HG03108 (cell line): Measurements from ENCODE around the gene P2RY8.
A peak's percentile ranks its signal among the peaks of the same experiment; 100 is the strongest.
"Not testable (repeated sequence)": the region's sequence is repeated elsewhere in the genome, so short reads cannot be mapped to it uniquely, and the experiment has no call there.

Experiments used
- ATAC-seq: cut with Tn5 transposase; IDR thresholded peaks from one replicate; pipeline ENCODE4 v1.9.1; 2021; ENCODE audit warnings: moderate library complexity; ENCODE audit not compliant: unreplicated experiment

P2RY8 gene

DNA sequence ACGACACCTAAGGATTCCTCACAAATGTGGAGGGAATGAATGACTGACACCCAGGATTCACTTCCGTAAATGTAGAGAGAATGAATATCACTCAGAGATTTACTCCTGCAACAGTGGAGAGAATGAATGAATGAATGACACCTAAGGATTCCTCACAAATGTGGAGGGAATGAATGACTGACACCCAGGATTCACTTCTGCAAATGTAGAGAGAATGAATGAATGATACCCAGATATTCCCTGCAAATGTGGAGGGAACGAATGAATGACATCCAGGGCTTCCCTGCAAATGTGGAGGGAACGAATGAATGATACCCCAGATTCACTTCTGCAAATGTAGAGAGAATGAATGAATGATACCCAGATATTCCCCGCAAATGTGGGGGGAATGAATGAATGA, 47.6 kb downstream of the P2RY8 start:
- not testable (repeated sequence) for ATAC-seq

- ATAC-seq = no peak
These were observed 48.2 kb downstream of the P2RY8 start for GRCh38 chrX:1488745-1489144.

DNA sequence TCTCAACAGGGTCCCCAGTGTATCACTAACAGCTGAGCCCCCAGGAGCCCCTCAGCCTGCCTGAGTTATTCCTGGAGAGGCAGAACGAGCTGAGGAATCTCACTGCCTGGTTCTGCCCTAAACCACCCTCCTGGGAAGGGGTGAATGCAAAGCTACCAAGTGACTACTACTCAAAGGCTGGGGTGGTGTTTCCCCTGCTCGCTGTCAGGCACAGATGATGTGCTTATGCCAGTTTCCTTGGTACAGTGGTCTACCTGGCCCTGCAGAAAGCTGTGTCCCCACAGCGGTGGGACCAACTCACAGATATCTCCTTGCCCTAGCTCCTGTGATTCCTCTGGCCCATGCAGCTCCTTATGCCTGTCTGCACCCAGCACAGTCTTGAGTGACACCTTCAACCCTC, 48.8 kb downstream of the P2RY8 start:
- no peak for ATAC-seq

GRCh38 chrX:1487401-1487800, 49.6 kb downstream of the P2RY8 start:
- ATAC-seq = no peak

DNA sequence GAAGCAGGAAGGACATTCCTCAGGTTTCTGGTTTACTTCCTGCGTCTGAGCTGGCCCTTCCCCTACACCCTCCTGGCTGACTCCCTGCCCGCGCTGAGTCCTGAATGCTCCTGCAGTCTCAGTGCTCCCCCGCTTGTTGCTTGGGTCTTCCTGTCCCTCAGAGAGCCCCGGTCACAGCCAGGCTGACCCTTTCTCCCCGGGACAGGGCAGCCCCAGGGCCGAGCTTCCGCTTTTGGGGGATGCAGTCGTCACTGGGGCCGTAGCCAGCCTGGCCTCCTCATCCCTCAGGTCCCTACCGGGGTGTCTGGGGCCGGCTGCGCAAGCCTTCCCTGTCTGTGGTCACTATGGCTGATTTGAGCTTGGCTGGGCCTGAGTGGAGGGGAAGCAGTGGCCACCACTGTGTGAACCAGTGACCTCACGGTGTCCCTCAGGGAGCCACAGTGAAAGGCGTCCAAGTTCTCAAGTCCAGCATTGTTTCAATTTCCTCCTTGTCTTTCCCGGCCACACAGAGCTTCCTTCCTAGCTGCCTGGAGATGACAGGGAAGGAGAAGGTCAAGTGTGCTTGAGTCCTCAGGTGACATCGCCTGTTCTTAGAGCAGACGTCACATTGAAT, 50.1 kb downstream of the P2RY8 start:
- ATAC-seq = no peak

DNA sequence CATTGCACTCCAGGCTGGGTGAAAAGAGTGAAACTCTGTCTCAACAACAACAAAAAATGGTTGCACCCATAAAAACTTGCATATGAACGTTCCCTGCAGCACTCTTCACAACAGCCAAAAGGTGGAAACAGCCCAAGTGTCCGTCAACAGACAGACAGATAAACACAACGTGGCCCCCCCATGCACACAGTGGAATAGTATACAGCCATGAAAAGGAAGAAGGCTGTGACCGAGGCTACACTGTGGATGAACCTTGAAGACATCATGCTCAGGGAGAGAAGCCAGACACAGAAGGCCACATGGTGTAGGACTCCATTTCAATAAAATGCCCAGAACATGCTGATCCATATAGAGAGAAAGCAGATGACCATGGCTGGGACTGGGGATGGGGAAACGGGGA, 50.8 kb downstream of the P2RY8 start:
- no peak for ATAC-seq

GRCh38 chrX:1485033-1485432, 52.0 kb downstream of the P2RY8 start:
- no peak for ATAC-seq

DNA sequence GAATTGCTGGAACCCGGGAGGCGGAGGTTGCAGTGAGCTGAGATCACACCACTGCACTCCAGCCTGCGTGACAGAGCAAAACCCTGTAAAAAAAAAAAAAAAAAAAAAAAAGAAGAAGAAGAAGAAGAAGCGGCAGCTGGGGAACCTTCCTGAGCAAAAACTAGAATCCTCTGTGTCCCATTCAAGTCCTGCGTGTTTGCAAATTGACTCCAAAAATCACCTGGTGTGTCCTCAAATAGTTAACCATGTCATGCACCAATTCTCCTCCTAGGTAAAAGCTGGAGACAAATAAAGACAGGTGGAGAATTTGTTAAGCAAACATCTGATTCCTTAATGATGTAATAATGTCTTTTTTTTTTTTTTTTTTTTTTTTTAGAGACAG, 52.4 kb downstream of the P2RY8 start:
- ATAC-seq = no peak

DNA sequence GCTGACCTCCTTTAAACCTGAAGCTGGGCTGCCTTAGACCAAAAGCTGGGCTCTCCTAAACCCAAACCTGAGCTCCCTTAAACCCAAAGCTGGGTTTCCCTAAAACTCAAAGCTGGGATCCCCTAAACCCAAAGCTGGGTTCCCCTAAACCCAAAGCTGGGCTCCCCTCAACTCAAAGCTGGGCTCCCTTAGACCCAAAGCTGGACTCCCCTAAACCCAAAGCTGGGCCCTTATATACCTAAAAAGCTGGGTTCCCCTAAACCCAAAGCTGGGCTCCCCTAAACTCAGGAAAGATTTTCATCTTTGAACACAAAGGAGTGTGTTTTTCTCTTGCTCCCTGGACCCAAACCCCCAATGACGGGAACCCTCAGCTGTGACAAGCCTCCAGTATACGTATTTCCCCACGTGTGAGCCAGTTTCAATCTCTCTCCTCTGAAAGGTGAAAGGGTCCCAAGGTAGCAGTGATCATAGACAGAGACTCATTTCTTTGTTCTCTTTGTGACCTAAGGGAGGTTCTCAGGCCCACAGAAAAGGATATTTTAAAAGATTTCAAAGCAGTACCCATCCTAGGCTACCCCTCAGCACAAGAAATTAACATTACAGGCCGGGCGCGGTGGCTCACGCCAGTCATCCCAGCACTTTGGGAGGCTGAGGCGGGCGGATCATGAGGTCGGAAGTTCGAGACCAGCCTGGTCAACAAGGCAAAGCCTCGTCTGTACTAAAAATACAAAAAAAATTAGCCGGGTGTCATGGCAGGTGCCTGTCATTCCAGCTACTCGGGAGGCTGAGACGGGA, 52.9 kb downstream of the P2RY8 start:
- ATAC-seq = peak; percentile 45

DNA sequence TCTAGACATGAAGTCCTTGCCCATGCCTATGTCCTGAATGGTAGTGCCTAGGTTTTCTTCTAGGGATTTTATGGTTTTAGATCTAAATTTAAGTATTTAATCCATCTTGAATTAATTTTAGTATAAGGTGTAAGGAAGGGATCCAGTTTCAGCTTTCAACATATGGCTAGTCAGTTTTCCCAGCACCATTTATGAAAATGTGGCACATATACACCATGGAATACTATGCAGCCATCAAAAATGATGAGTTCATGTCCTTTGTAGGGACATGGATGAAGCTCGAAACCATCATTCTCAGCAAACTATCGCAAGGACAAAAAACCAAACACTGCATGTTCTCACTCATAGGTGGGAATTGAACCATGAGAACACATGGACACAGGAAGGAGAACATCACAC, 54.5 kb downstream of the P2RY8 start:
- not testable (repeated sequence) for ATAC-seq

DNA sequence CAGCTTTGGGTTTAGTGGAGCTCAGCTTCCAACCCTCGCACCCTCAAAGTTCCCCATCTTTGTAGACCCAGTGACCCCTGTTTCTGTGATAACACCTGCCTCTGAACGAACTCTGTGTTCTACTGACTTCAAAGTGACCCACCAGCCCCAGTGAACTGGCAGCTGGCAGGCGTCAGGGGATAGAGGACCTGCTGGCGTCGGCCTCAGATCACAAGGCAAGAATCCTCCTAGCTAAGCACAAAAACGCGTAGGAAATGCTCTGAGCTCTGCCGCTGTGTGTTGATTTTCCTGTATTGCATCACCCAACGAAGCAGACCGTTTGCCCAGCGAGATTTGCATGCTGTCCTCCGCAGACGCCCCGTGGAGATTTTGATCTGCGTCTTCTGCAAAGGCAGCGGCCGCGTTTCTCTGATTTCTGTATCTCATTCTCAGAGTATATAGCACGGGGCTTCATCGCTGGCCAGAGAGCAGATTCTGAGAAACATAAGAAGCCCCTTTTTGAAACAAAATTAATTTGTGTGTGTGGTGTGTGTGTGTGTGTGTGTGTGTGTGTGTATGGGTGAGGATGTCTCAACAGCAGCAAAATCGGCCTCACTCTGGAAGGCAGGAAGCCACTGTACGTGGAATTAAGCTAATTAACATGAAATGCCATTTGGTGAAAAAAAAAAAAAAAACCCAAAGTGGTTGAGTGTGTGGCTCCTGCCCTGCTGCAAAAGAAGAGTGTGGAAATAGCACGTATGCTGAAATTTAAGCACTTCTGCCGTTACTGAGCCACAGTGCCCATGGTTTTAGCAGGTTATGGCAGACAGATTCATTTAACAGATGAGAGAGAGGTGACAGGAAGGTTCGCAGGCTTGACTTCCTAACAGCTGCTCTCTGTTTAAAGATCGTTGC, 55.1 kb downstream of the P2RY8 start:
- peak; percentile 40 for ATAC-seq

DNA sequence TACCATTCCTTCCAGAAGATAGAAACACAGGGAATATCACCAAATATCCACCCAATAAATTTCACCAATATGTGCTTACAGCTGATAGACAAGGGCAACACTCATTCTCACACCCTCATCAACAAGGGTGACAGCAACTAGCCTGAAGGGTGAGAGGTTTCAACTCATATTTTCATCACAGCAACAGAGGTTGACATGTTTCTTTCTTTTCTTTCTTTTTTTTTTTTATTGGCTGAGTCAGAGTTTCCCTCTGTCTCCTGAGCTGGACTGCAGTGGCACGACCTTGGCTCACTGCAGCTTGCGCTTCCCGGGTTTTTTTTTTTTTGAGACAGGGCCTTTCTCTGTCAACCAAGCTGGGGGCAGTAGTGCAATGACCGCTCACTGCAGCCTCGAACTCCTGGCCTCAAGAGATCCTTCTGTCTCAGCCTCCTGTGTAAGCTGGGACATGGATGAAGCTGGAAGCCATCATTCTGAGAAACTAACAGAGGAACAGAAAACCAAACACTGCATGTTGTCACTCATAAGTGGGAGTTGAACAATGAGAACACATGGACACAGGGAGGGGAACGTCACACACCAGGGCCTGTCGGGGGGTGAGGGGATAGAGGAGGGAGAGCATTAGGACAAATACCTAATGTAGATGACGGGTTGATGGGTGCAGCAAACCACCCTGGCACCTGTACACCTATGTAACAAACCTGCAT, 56.8 kb downstream of the P2RY8 start:
- no peak for ATAC-seq

DNA sequence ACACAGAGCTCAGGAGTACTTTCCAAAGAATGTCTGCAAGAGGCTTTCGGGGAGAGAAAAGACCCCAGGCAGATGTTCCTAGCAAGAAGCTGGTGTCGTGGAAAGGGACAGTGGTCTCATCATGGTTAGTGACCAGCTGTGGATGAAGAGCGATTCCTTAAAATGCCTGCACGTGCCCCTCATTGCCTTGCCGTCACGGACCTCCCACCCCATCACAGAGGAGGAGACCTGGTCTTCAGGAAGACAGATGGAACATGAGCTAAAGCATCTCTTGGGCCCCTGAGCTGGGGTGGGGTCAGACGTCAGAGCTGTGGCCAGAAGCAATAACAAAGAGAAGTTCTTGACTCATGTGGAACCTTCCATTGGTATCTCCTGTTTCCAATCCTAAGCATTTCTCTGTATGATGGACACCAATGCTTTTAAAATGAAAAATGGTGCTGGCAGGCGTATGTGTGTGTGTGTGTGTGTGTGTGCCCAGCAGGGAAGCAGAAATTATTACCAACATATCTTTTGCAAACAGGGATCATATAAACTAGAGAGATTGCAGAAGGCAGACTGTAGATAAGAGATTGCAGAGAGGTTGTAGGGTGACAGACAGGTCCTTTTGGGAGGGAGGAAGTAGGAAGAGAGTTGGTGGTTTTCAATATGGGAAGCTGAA, 59.1 kb downstream of the P2RY8 start:
- no peak for ATAC-seq

- no peak for ATAC-seq
These were observed 59.8 kb downstream of the P2RY8 start for GRCh38 chrX:1477229-1477628.

GRCh38 chrX:1476682-1477081, 60.3 kb downstream of the P2RY8 start:
- ATAC-seq = no peak

DNA sequence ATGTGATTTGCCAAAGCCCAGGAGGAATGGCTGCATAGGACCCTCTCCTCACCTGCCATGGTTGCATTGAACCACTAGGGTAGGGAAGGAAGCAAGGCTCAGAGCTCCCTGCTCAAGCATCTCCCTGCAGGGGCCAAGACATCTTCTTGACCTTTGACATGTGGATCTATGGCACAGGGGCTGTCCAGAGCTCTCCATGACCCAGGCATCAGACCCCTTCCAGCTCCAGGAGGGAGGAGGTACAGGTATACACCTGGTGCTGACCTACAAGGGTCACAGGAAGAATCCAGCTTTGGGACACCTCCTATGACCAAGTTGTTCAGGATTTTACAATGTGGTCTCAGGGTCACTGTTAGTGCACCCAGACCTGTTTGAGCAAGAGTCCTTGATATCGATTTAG, 61.1 kb downstream of the P2RY8 start:
- ATAC-seq = no peak

GRCh38 chrX:1475481-1475880, 61.5 kb downstream of the P2RY8 start:
- no peak for ATAC-seq

- not testable (repeated sequence) for ATAC-seq
These were observed 62.4 kb downstream of the P2RY8 start for GRCh38 chrX:1474593-1474992.

DNA sequence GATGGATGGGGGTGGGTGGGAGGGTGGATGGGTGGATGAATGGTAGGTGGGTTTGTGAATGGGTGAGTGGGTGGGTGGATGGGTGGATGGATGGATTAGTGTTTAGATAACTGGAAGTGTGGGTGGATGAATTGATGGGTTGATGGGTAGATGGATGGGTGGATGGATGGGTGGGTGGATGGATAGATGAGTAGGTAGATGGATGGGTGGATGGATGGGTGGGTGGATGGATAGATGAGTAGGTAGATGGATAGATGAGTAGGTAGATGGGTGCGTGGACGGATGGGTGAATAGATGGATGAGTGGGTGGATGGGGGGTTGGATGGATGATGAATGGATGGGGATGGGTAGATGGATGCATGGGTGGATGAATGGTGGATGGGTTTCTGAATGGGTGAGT, 64.0 kb downstream of the P2RY8 start:
- ATAC-seq = no peak

DNA sequence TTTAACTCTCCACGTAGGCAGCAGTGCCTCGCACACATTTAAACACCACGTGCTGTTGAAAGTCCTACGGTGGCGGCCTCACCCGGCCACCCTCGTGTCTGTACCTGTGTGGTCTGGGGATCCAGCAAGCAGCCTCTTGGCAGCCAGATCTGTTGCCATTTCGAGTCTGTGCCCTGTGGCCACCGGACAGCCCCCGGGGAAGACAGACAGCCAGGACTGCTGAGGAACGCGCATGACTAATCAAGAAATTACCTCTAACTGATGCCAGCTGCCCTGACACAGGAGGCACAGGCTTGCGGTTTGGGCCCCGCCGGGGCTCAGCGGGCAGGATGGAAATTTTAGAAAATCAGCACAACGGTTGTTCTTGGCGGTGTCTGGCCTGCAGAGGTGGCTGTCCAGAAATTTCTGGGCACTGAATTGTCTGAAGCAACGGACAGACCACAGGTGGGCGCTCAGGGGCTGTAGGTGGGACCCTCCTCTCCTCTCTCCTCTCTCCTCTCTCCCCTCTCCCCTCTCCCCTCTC, 68.7 kb downstream of the P2RY8 start:
- peak; percentile 56 for ATAC-seq
